ENCODE results near the gene OR2F2. TPM values are rescaled to one million over a fixed set of nuclear protein-coding genes. Genes with fewer than 3 reads are reported as not detected.

The OR2F2 gene
- polyA plus RNA-seq, 3 donors, result not detected

GRCh38 chr7:143978585-143978984, 43.6 kb downstream of the OR2F2 start:
- DNase-seq, result no peak

GRCh38 chr7:143979359-143979758, 44.3 kb downstream of the OR2F2 start:
- no peak for DNase-seq

- DNase-seq, result no peak
Measured at GRCh38 chr7:143979998-143980397, 45.0 kb downstream of the OR2F2 start.

- DNase-seq, result no peak
Measured at GRCh38 chr7:143980746-143981510, 45.9 kb downstream of the OR2F2 start.

- no peak for DNase-seq
Measured at GRCh38 chr7:143983960-143984359, 48.9 kb downstream of the OR2F2 start.

Other genes with a start within 250 kb of the OR2F2 start
- not detected for gene CTAGE6, start 177.5 kb upstream of the OR2F2 start, polyA plus RNA-seq (ENCODE audit: insufficient read length in 3 of 3)
- 10 to 100 TPM; 79.2 to 80.9 (median 80.7) TPM for gene TCAF1, start 33.1 kb upstream of the OR2F2 start, polyA plus RNA-seq (ENCODE audit: insufficient read length in 3 of 3)
- under 1 TPM in 2 of 3 donors, not detected in 1; 0.17 to 0.22 TPM for gene OR2F1, start 19.6 kb downstream of the OR2F2 start, polyA plus RNA-seq (ENCODE audit: insufficient read length in 3 of 3)
- gene OR6B1, start 65.1 kb downstream of the OR2F2 start, polyA plus RNA-seq (ENCODE audit: insufficient read length in 3 of 3), result not detected
- gene OR2A5, start 113.7 kb downstream of the OR2F2 start, polyA plus RNA-seq (ENCODE audit: insufficient read length in 3 of 3), result under 1 TPM in 2 of 3 donors, not detected in 1; 0.25 to 0.36 TPM
- gene OR2A25, start 134.6 kb downstream of the OR2F2 start, polyA plus RNA-seq (ENCODE audit: insufficient read length in 3 of 3), result not detected
- gene OR2A12, start 151.0 kb downstream of the OR2F2 start, polyA plus RNA-seq (ENCODE audit: insufficient read length in 3 of 3), result under 1 TPM in 1 of 3 donors, not detected in 2; 0.05 TPM
- gene OR2A2, start 174.3 kb downstream of the OR2F2 start, polyA plus RNA-seq (ENCODE audit: insufficient read length in 3 of 3), result not detected
- gene OR2A14, start 187.9 kb downstream of the OR2F2 start, polyA plus RNA-seq (ENCODE audit: insufficient read length in 3 of 3), result under 1 TPM in 1 of 3 donors, not detected in 2; 0.09 TPM
- 10 to 100 TPM in 1 of 3 donors, 1 to 10 TPM in 2; 1.7 to 10.5 (median 3.1) TPM for gene CTAGE4, start 248.2 kb downstream of the OR2F2 start, polyA plus RNA-seq (ENCODE audit: insufficient read length in 3 of 3)

All from renal pelvis (tissue), 4 donors.